SK-N-SH treated with all-trans-retinoic acid at 6 μM for 48 hours (cell line): ENCODE data around the gene TBXAS1.

Experiments
- ISL1 ChIP-seq: fragments of 250-450 bp; sonication (Bioruptor Pico); IDR thresholded peaks from 2 replicates; pipeline ENCODE4 v2.1.2; 2022; ENCODE audit warnings: mild to moderate bottlenecking, moderate library complexity
- PATZ1 ChIP-seq: fragments of 250-450 bp; sonication (Bioruptor Pico); IDR thresholded peaks from 2 replicates; pipeline ENCODE4 v1.8.0; 2020; ENCODE audit warnings: mild to moderate bottlenecking, moderate library complexity, borderline replicate concordance
- ZNF8 ChIP-seq: fragments of 450-650 bp; formaldehyde crosslinking; IDR thresholded peaks from 2 replicates; pipeline ENCODE4 v1.5.0; 2020; ENCODE audit warnings: mild to moderate bottlenecking, moderate library complexity

DNA sequence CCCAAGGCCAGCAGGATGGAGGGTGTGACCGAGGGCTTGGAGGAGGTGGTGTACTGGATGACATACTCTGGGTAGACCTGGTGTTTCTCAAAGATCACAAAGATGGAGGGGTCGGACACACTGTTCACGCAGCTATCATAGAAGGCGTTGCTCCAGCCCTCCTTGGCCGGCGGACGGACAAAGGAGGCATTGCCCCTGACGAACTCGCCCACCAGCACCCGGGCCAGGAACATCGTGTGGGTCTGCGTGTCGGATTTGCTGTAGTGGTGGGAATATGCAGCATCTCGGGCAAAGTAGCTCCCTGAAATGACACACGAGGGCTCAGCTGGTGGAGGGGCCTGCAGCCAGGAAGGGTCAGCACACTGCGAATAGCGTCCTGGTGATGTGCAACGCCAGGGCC is 195.5 kb downstream of the TBXAS1 start:
- TF ChIP-seq PATZ1 (CRISPR knock-in tag) (no peak), ZNF8 (CRISPR knock-in tag) (no peak), ISL1 (CRISPR knock-in tag) (no peak)
